Measurements from ENCODE around the gene DDTL.

Gene DDTL

GRCh38 chr22:24006207-24006913, 39.7 kb downstream of the DDTL start:
- DNase-seq (ENCODE audit: low spot score) = no peak

- no peak for DNase-seq (ENCODE audit: low spot score)
These were observed 40.2 kb downstream of the DDTL start for GRCh38 chr22:24006914-24007214.

- no peak for DNase-seq (ENCODE audit: low spot score)
These were observed 40.7 kb downstream of the DDTL start for GRCh38 chr22:24007253-24008021.

GRCh38 chr22:24008022-24008283, 41.3 kb downstream of the DDTL start:
- no peak for DNase-seq (ENCODE audit: low spot score)

- no peak for DNase-seq (ENCODE audit: low spot score)
These were observed 41.9 kb downstream of the DDTL start for GRCh38 chr22:24008381-24009226.

GRCh38 chr22:24009227-24010017, 42.7 kb downstream of the DDTL start:
- DNase-seq (ENCODE audit: low spot score) = no peak

- no peak for DNase-seq (ENCODE audit: low spot score)
These were observed 43.3 kb downstream of the DDTL start for GRCh38 chr22:24010018-24010391.

- DNase-seq (ENCODE audit: low spot score) = no peak
These were observed 45.0 kb downstream of the DDTL start for GRCh38 chr22:24011735-24012068.

DNA sequence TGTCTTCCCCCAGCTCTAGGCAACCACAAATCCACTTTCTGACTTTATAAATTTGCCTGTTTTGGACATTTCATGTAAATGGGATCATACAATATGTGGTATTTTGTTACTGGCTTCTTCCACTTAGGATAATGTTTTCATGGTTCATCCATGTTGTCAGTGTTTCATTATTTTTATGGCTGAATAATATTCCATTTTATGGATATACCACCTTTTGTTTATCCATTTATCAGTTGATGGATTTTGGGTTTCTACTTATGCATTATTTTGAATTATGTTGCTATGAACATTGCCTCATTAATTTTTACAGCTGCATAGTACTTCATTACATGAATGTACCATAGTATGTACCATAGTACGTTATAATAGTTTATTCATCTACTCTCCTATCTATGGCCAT, 49.5 kb downstream of the DDTL start:
- DNase-seq (ENCODE audit: low spot score) = no peak

- no peak for DNase-seq (ENCODE audit: low spot score)
These were observed 54.6 kb downstream of the DDTL start for GRCh38 chr22:24021304-24021703.
